HG02623 (cell line): ENCODE measurements around the gene LTC4S.
"Not testable (repeated sequence)": the region's sequence is repeated elsewhere in the genome, so short reads cannot be mapped to it uniquely, and the experiment has no call there.

Experiments
- ATAC-seq: cut with Tn5 transposase; IDR thresholded peaks from one replicate; pipeline ENCODE4 v1.9.1; 2021; ENCODE audit warnings: moderate library complexity; ENCODE audit not compliant: unreplicated experiment

The LTC4S gene

DNA sequence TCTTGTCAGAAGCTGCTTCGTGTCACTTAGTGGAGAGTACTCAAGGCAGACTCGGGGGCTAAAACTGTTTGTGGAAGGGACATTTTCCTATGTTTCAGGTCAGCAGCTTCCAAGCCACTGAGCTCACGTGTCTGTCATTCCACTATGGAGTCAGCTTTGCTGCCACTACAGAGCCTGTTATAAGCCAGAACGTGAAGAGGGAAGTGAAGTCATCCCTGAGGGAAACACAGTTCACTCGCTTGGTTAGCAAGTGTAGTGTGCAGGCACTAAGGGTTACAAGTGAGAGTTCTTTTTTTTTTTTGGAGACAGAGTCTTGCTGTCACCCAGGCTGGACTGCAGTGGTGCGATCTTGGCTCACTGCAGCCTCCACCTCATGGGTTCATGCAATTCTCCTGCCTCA is 24.5 kb upstream of the LTC4S start:
- ATAC-seq = no peak

DNA sequence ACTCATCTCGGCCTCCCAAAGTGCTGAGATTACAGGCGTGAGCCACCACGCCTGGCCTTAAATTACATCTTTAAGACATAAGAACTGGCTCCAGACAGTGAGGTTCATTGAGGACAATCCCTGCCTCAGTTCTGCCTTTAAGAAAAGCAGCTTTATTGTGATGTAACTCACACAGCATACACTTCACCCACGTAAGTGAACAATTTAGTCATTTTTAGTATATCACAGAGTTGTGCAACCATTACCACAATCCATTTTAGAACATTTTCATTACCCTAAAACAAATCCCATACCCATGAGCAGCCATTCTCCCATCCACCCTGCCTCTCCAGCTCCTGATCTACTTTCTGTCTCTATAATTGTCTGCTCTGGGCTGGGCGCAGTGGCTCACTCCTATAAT is 24.0 kb upstream of the LTC4S start:
- no peak for ATAC-seq

DNA sequence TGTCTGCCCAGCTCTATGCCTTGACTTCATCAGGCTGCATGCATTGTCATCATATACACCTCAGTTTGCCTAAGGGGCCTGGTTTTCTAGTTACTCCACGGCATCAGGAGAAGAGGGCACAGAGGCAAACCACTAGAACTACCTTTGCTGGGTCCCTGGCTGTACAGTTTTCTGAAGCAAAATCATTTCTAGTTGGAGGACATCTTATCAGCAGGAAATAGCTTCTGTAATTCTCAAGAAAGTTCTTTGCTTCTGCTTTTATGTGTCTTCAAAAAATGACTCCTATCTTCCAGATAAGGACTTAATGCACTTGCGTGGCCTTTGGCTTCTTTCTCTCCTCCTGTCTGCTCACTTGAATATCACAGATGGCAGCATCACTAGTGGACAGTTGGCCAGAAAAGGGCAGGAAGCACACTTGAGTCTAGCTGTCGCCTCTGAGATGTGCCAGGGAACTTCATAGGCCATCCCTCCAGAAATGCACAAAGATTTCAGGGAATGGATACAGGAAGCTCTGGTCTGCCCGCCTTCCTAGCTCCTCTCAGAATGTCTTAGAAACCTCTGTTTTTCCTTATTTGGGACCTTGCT is 22.4 kb upstream of the LTC4S start:
- no peak for ATAC-seq

DNA sequence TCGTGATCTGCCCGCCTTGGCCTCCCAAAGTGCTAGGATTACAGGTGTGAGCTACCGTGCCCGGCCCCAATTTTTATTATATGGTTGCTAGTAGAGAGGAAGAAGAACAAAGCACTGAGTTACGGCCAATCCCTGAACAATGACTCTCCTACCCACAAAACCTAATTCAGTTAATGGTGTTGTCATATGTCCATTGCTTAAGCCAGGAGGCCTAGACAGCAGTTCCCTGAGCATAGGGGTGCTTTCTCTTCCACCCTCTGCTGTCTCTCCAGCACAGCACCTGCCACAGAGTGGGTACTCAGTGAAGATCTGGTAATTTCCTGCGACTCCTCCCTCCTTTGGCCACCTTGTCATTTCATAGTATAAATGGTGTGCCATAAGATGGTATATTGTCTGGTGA is 21.4 kb upstream of the LTC4S start:
- ATAC-seq = no peak

DNA sequence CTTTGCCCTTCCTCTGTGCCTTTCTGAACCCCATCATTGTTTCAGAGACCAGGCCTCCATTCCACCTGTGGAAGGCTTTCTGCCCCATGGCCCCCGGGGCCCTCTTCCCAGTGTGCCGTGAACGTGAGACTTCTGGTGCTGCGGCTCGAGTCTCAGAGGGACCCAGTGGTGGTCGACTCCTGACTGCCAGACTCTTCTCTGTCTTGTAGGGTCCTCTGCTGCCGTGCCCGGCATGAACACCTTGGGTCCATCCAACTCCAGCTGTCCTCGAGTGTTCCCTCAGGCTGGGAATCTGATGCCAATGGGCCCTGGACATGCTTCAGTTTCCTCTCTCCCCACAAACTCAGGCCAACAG is 20.1 kb upstream of the LTC4S start:
- no peak for ATAC-seq

DNA sequence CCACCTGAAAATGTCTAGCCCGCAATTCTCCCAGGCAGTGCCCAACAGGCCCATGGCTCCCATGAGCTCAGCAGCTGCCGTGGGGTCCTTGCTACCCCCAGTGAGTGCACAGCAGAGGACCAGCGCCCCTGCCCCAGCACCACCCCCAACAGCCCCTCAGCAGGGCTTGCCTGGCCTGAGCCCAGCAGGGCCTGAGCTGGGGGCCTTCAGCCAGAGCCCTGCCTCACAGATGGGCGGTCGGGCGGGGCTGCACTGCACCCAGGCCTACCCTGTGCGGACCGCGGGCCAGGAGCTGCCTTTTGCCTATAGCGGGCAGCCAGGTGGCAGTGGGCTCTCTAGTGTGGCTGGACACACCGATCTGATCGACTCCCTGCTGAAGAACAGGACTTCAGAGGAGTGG is 19.3 kb upstream of the LTC4S start:
- ATAC-seq = no peak

DNA sequence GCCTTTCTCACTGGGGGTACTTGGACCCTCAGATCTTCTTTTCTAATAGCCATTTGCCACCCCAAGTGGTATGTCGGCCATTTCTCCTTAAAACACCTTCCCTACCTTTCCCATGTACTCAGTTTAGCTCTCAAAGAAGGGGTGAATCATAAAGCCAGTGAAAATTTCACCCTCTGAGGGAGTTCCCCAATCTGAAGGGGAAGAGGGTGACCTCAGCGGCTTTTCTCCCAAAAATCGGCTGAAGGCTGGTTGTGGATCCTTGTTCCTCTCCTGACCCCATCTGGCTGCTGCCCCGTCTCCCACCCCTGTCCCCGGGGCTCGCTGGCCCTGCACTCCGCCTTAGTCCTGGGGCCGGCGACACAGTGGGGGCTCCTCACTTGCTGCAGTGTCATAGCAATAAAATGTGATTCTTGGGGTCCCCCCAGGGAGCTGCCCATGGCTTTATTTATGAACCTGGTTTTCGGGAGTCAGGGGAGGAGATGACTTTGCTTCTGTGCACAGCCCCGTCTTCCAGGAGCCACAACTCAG is 17.3 kb upstream of the LTC4S start:
- ATAC-seq = no peak

DNA sequence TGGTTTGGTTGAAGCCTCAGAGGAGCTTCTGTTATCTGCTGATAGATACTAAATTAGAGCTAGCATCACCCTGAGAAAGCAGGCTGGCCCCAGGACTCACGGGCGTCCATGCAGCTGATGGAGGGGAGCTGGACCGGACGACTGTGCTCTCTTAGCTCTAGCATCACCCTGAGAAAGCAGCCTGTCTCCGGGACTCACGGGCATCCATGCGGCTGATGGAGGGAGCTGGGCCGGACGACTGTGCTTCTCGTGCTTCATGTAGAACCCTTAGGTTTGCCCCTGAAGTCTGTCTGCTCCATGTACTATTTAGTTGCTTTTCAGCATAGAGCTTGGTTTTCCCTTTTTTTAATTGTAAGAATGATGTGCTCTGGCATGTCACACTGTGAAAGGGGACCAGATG is 16.3 kb upstream of the LTC4S start:
- ATAC-seq = no peak

DNA sequence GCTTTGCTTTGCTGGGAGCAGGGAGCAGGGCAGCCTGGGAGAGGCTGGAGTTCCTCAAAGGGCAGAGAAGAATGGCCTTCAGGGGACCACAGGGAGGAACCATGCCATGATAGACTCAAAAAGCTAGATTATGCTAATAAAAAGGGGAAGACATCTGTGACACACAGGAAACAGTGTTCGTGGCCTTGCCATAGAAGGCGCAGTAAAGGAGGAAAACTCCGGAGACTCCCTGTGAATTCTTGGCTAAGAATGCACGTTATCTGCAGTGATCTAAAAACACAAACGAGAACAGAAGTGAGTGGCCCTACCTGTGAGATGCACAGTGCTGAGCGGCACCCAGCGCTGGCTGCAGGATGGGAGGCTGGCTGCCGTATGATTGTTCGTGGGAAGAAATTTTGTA is 15.9 kb upstream of the LTC4S start:
- ATAC-seq = no peak

DNA sequence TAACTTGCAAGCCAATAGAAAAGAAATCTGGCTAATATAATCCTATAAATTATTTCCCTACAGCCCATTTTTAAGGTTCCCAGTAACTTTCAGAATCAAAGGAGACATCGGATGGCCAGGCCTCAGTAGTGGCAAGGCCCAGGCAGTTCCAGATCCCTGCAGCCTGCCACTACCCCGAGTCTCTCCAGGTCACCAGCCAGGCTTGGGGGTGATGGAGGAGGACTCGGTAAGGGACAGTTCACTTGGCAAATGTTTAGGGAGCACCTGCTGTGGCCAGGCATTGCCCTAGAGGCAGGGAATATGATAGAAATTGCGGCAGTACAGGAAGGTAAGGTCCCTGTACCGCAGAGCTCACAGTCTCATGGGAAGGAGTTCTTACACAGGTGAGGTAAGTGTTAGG is 15.2 kb upstream of the LTC4S start:
- ATAC-seq = no peak

DNA sequence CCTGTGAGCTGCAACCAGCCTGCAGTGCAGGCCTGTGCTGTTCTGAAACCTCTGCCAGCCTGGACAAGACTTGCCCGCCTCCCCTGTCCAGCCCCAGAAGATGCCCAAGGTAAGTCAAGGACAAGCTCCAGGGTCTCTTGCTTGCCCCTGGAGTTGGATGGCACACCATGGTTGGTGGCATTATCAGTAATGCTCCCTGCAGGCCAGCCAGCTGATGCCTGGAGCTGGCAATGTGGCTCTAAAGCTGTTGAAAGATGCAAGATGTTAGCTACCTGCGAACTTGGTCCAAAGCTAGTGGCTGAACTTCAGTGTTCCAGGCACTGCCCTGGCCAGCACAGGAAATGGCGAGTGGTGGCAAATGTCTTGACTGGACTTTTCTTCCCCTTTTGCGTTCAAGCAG is 14.0 kb upstream of the LTC4S start:
- no peak for ATAC-seq

DNA sequence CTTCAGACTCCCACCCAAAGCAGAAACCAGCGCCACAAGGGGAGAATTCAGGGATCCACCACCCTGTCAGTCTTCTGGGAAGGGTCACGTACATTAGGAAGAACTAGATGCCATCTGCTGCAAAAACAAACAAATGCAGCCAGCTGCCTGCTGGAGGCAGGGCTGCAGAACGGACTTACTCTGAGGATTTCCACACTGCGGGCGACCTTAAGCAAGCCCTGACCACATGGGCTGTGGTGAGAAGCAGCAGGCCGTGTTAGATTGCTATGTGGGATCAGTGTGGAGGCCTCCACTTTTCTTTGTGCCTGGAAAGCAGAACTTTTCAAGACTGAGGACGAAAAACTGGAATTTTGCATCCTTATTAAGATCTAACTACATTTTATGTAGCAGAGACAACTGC is 13.4 kb upstream of the LTC4S start:
- no peak for ATAC-seq

DNA sequence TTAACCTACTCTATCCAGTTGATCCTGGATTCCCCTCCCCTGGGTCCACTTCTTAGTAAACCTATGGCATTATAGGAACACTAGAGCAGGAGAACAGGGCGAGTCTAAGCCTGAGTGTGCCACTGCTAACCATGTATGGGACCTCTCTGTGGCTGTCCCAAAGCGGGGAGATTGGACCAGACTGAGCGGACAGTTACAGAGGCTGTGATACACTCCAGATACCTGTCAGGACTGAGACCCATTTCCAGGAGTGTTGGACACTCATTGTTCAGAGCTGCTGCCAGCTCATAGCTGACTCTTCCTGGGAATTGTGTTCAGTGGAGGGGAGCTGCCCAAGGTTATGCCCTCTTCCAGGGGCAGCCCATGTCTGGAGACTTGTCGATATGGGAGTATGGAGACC is 11.9 kb upstream of the LTC4S start:
- ATAC-seq = no peak

DNA sequence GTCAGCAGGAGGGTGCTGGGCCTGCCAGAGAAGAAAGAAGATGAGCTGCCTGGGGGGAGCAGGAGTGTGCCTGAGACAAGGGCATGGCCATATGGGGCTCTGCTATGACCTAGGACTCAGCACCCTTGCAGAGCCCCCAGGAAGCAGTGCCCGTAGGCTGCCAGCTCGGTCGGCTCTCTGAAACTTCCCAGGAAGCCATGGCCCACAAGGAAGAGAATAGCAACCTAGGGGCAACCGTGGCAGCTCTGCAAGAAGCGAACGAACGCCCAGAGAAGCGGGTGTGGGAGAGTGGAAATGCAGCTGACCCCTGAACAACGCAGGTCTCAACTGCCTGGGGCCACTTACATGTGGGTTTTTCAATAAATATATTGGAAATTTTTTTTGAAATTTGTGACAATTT is 10.7 kb upstream of the LTC4S start:
- no peak for ATAC-seq

DNA sequence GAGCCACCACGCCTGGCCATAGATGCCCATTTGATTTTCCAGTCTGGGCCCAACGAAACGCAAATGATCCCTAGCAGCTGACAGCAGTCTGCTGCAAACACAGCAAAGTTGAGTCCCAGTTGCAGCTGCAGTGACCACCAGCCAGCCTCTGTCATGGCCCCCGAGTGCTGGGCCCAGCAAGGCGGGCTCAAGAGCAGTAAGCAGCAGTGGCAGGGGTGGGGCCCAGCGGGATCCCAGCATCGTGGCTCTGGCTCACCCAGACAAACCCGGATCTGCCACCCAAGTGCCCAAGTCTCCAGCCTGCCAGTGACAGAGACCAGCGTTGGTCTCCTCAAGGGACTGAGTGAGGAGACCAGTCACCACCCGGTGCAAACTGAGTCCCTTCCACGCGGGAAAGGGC is 6.9 kb upstream of the LTC4S start:
- no peak for ATAC-seq

DNA sequence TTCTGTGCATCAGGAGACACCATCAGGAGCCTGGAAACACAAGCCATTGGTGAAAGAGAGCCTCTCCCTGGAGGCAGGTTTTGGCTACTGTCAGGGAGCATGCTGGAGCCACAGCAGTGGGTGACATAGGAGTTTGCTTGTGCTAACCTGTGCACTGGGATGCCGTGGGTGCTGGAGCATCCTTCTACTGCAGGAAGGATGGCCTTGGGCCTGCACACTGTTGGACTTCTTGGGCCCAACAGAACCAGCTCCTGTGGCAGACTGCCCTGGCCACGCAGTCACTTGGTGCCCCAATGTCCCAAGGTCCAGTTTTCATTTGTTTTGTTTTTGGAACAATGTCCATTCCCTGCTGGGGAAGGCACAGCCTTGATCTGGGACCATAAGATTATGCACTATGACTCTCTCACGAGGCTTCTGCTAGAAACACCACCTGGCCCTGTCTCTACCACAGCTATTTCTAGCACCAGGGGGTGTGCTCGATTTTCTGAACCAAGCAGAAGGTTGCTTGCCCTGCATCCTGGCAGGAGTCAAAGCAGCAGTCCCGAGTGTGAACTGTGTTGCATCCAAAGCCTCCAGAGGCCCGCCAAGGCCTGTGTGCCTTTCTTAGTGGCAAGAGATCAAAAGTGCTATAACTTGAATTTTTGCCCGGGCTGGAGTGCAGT is 5.5 kb upstream of the LTC4S start:
- no peak for ATAC-seq

DNA sequence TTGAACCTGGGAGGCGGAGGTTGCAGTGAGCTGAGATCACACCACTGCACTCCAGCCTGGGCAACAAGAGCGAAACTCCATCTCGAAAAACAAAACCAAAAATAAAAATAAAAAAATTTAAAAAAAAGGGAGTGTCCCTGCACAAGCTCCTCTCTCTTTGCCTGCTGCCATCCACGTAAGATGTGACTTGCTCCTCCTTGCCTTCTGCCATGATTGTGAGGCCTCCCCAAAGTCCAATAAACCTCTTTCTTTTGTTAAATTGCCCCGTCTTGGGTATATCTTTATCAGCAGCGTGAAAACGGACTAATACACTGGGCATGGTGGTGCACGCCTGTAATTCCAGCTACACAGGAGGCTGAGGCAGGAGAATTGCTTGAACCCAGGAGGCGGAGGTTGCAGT is 4.5 kb upstream of the LTC4S start:
- ATAC-seq = not testable (repeated sequence)

DNA sequence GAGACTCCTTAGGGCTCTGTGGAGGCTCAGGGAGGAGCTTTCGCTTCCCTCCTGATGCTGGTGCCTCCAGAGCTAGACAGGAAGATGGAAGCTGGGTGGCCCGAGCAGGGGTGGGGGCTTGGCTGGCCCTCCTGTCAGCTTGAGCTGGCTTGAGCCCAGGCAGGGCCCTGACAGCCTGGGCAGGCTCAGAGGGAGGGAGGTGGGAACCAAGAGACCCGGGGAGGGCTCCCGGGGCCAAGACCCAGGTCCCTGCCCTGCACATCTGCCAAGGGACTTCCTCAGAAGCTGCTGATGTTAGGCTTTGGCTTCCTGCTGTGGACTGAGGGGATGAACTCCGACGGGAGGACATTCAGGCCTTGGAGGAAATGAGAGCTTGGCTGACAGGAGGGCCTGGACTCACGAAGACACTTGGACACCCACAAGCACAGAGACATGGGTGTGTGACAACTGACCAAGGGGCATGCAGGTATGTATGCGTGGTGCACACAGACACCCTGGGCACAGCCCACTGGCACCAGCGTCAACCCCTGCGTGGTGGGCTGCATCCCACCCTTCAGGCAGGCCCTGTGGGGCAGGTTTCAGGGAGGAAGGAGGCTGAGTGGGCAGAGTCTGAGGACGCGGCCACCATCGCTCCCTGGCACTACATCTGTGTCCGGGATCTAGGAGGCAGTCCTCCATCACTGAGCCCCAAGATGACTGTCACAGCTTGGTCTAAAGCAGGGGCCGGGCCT is 1.7 kb upstream of the LTC4S start:
- ATAC-seq = no peak

DNA sequence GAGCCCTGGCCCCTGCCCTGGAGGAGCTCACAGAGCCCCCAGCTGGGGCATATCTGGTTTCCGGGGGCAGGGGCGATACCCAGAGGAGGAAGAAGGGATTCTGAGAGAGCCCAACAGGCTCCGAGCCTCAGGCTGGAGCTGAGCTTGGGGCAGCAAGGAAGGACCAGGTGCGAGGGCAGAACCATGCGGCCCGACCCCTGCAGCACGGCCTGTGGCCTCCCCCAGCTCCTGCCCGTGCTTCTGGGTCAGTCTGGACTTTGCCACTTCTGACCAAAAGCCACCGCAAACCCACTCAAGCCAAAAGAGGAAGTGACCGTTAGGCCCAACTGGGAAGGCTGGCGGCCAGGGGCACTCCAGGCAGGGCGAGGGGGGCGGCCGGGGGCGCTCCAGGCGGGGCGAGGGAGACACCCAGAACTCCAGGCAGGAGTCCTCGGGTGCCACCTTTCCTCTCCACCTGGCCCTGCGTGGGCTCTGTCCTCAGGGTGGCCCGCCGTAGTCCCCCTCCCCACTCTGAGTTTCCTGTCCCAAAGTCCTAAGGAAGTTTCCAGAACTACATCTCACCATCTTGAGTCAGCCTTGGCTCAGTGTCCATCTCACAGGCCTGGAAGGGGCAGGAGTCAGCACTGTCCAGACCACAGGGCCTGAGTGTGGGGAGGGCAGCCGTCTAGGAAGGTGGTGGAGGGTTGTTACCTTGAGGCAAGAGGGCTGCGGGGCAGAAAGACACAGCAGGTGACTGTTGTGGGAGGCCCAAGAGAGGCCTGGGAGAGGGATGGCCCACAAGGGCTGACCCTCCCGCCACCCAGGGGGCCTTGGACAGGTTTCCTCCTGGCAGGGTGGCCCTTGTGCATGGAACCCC is 946 bp upstream of the LTC4S start:
- no peak for ATAC-seq

DNA sequence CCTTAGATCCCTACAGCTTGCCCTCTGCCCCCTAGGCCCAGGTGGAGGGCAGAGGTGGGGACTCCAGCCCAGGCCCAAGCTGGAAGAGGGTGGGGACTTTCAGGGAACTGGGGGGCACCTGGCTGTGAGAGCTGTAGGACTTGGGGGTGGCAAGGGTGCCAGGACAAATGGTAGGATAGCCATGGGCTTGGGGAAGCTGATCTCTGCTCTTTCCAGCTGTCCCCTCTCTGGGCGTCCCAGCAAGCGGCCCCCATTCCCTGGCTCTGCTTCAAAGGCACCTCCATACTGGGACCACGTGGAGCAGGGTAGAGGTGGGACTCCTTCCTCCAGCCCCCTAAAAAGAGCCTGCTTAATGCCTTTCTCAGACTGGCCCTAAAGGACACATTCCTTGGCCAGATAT is 385 bp downstream of the LTC4S start:
- no peak for ATAC-seq

DNA sequence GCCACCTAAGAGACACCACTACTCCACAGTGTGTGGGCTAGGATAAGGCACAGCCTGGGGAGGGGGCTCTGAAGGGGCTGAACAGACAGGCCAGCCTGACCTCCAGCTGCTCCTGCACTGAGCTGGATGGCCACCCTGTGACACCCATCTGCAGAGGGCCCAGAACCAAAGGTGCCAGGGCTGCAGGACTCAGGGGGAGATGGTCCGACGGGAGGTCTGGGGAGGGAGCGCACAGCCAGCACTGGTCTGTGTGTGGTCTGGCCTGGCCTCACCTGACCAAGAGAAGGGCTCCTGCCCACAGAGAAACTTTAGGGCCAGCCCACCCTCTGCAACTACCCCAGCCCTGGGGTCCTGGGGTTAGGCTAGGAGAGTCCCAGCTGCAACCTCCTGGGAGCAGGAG is 789 bp downstream of the LTC4S start:
- no peak for ATAC-seq
